ENCODE measurements around the gene ADGRA1. TPM values are rescaled to one million over a fixed set of nuclear protein-coding genes. Genes with fewer than 3 reads are reported as not detected.
"Not testable (repeated sequence)": the region's sequence is repeated elsewhere in the genome, so short reads cannot be mapped to it uniquely, and the experiment has no call there.

Gene ADGRA1
- total RNA-seq, 1 donor from 2014 or later: not detected

GRCh38 chr10:133110609-133111275, 23.0 kb downstream of the ADGRA1 start:
- intact Hi-C loops (cut with micrococcal nuclease): no loop called here

GRCh38 chr10:133111640-133112039, 23.9 kb downstream of the ADGRA1 start:
- intact Hi-C loops (cut with micrococcal nuclease): not testable (repeated sequence)

GRCh38 chr10:133113146-133113830, 25.6 kb downstream of the ADGRA1 start:
- intact Hi-C loops (cut with micrococcal nuclease): no loop called here

DNA sequence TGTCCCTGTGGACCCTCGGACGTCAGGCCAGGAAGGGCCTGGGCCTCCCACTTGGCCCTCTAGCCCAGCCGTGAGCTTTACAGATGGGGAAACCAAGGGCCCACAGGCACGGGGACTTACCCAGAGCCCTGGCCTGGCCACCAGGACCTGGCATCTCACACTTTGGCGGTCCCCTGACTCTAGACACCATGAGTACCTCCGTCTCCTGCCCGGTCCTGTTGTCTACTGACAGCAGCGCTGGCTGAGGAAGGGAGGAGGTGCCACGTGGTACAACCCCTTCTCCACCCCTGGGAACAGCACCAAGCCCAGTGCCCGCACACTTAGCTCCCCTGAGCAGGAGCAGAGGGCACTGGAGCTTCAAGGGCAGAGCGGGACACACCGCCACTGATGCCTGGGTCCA, 26.1 kb downstream of the ADGRA1 start:
- intact Hi-C loops (cut with micrococcal nuclease): no loop called here

DNA sequence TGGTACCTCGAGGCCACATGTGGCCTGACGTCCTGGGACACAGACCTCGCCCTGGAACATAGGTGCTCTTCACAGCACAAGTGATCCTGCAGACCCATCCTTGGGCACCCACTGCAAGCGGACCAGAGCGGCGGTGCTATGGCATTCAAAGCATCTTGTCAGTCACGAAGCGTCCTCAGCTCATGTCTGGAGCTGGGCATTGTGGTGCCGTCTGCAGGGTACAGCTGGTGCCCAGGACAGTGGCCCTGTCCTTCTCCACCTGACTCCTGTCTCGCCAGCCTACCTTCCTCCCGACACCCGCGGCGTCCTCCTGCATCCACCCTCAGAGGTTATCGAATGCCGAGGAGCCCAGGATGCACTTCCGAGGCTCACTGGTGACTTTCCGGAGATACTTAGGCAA, 26.5 kb downstream of the ADGRA1 start:
- intact Hi-C loops (cut with micrococcal nuclease): no loop called here

DNA sequence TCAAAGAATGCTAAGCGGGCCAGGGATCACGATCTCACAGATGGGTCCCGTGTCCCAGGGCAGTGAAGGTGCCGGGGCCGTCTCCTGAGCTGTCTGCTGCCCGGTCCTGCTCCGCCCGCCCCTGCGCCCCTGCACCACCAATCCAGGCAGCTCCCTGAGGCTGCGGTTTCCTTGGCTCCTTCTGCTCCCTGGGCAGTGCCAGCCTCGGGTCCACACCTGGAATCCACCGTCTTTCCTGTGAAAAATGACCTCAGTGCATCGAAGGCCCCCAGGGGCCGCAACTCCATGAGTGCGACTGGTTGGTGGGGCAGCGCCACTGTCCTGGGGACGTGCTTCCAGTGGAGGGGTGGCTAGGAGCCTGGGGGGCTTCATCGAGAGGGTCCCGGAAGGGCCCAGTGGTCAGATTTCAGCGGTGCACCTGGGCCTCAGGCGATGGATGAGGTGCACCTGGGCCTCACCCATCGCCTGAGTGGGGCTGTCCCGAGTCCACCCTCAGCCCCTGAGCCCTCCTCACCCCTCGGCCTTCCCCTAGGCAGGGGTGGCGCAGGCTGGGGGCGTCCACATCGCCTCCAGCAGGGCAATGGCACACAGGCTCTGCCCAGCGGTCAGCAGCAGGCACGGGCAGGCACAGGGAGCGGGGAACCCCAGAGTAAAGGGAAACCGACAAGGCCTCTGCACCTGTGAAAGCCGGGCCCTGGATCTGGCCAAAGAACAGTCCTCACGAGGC, 27.2 kb downstream of the ADGRA1 start:
- intact Hi-C loops (cut with micrococcal nuclease): no loop called here

GRCh38 chr10:133115453-133115842, 27.7 kb downstream of the ADGRA1 start:
- intact Hi-C loops (cut with micrococcal nuclease): no loop called here

- intact Hi-C loops (cut with micrococcal nuclease): no loop called here
Measured at GRCh38 chr10:133115976-133116375, 28.3 kb downstream of the ADGRA1 start.

GRCh38 chr10:133116455-133116854, 28.7 kb downstream of the ADGRA1 start:
- intact Hi-C loops (cut with micrococcal nuclease): no loop called here

DNA sequence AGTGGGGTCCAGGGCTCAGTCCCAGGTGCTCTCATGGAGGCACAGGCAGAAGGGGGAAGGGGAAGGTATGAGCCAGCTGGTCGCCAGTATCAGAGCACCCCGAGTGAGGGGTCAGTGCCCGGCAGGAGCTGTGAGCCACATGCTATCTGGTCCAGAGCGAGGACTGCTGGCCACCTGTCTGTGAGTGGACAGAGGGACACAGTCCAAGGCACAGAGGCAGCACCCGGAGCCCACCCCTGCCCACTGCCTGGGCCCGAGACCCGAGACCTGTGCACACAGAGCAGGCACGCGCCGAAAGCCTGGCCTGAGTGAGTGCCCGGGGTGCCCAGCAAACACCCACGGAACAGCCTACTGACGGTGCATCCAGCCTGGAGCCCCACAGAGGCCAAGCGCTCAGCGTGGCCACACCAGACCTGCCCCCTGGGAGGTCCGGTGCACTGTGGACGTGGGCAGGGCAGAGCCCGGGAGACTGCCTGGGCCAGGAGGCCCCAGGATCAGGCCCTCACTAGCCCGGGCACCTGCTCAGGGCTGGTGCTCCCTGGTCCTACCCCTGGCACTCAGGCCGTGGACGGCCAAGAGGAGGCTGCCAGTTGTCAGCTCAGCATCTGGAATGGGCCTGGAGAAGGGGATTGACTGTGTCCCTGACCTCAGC, 29.4 kb downstream of the ADGRA1 start:
- intact Hi-C loops (cut with micrococcal nuclease): no loop called here

GRCh38 chr10:133117688-133118071, 30.0 kb downstream of the ADGRA1 start:
- intact Hi-C loops (cut with micrococcal nuclease): no loop called here

DNA sequence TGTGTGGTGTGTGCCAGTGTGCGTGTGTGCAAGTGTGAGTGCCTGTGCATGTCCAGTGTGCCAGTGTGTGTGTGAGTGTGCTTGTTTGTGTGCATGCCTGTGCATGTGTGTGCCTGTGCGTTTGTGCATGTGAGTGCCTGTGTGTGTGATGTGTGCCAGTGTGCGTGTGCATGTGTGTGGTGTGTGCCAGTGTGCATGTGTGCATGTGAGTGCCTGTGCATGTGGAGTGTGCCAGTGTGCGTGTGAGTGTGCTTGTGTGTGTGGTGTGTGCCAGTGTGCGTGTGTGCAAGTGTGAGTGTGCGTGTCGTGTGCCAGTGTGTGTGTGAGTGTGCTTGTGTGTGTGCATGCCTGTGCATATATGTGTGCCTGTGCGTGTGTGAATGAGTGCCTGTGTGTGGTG, 33.8 kb downstream of the ADGRA1 start:
- intact Hi-C loops (cut with micrococcal nuclease): no loop called here

DNA sequence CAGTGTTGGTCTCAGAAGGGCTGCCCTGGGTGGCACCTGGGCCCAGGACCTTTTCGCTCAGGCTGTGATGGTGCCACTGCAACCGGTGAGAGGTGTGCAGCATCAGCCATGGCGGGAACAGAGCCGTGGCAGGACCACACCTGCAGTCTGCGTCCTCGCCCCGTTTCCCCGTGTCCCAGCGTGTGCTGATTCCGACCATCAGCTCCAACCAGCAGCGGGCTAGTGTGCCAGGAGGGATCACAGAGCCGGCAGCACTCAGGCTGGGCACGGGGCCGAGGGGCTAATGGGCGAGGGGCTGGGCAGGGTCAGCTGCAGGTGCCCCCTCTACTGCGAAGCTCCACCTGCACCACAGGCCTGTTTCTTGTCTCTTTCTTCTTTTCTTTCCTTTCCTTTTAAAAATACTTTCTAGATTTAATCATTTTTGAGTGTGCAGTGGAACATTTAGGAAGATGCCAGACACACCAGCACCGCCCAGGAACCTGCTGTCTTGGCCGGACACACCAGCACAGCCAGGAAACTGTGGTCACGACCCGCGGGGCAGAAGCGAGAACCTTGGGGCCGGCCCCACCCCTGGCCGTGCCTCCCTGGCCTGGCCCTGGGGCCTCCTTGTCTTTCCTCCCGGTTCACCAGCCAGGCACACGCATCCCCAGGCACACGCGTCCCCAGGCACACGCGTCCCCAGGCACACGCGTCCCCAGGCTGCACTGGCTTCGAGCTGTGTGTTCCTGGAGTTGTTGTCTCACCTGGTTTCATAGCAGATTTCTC, 34.6 kb downstream of the ADGRA1 start:
- intact Hi-C loops (cut with micrococcal nuclease): no loop called here

GRCh38 chr10:133123050-133123745, 35.5 kb downstream of the ADGRA1 start:
- intact Hi-C loops (cut with micrococcal nuclease): no loop called here

- intact Hi-C loops (cut with micrococcal nuclease): no loop called here
Measured at GRCh38 chr10:133123746-133124356, 36.1 kb downstream of the ADGRA1 start.

DNA sequence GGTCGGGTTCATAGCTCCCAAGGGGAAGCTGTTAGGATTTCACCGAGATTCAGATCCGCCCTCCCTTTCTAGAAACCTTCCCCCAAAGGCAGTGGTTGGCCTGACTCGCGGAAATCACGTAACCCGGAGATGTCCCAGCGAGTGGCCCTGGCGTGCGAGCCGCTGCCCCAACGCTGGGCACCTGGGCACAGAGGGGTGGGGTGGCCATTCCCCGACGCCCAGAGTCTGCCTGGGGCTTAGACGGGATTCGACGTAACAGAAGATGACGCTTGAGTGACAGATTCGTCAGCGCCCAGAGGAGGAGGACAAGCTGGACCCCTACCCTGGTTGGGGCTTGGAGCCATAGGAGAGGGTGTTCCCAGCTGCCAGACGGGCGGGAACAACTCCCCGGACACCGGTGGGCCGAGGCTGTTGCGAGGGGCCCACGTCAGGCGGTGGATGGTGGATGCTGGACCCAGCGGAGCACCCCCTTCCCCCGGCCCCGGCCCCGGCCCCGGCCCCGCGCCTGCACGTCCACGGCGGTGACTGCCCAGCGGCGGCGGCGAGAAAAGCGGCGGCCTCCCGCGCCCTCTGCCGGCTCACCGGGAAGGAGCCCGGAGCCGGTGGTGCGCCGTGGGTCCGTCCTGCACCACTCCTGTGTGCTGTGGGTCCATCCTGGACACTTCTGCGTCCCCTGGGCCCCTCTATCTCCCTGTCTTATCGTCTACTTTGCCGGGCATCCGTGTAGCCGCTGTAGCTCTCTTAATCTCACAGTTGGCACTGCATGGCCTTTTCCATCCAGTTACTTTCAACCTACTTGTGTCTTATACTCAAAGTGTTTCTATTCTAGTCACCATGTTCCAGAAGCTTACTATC, 36.9 kb downstream of the ADGRA1 start:
- intact Hi-C loops (cut with micrococcal nuclease): no loop called here

DNA sequence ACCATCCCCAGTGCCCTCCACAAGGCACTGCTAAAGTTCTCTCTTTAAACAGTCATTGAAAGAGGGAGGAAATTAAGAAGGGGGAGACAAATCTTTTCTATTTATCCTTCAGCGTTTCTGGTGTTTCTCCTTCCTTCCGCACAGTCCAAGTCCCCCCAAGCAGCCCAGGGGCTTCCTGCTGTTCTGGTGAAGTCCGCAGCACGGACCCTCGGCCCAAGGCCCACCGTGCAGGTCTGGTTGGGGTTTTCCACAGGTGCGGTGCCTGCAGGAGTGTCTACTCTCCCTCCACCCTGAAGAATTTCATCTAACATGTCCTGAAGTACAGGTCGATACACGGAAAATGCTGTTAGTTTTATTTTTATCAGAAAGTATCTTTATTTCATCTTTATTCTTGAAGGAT, 38.2 kb downstream of the ADGRA1 start:
- intact Hi-C loops (cut with micrococcal nuclease): no loop called here

DNA sequence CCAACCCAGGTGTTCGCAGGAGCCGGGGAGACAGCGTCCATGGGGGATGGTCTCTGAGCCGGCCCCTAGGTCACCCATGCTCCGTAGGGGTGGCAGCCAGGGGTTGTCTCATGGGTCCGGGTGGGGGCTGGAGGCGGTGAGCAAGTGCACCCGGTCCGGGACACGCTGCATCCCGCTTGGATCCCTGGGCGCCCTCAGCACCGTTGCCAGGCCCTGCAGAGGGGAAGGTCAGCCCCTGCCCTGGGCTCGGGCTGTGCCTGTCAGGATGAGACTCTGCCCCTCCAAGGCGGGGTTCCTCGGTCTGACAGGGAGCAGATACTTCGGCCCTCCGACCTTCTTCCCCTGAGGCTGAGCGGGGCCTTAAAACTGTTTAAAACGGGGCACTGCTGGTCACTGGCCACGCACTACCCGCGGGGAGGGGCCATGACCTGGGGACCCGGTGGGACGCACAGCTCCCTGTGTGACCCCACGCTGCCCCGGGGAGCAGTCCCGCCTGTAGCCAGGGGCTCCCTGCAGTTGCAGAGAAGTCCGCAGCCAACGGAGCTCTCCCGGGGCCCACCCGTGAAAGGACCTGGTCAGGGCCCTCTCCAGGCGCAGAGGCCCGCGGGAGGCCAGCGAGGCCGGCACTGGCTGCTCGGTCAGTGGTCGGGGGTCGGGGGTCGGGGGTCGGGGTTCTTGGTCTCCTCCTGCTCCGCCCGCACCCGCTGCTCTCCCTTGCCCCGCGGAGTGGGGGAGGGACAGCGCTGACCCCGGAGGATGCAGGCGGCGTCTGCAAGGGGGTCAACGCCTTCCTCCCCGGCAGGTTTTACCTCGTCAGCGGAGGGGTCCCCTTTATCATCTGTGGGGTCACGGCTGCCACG, 38.9 kb downstream of the ADGRA1 start:
- intact Hi-C loops (cut with micrococcal nuclease): no loop called here
